G401 (cell line): ENCODE data around the gene PPM1E. TPM values are rescaled to one million over a fixed set of nuclear protein-coding genes. Genes with fewer than 3 reads are reported as not detected.
"Not testable (repeated sequence)": the region's sequence is repeated elsewhere in the genome, so short reads cannot be mapped to it uniquely, and the experiment has no call there.

Experiments
- DNase-seq: peaks from one replicate; pipeline ENCODE4 v3.0.0-alpha.2; 2015; ENCODE audit warnings: low spot score
- in situ Hi-C: cut with HindIII; loops from 2 replicates; pipeline ENCODE4 v1.10.0; 2016; ENCODE audit warnings: low sequenced_read_pairs, mixed read lengths
- total RNA-seq: library from RNA; depleted of rRNA; stranded (reverse); fragments of >200 nt; shearing (Covaris generic); gene quantifications from 2 replicates; pipeline ENCODE4 v1.2.3, GENCODE V29; 2014

Gene PPM1E
- total RNA-seq, 1 experiment from 2014 or later, result 1.8 TPM

GRCh38 chr17:58823051-58823525 lies 67.4 kb downstream of the PPM1E start:
- in situ Hi-C loops, result no loop called here
- DNase-seq, result no peak

GRCh38 chr17:58829172-58829637 lies 73.6 kb downstream of the PPM1E start:
- no peak for DNase-seq
- in situ Hi-C loops, result no loop called here

- in situ Hi-C loops, result no loop called here
- no peak for DNase-seq
Observed at GRCh38 chr17:58831780-58832179, 76.1 kb downstream of the PPM1E start.

GRCh38 chr17:58832514-58832913 lies 76.9 kb downstream of the PPM1E start:
- in situ Hi-C loops, result no loop called here
- DNase-seq, result no peak

GRCh38 chr17:58837699-58838098 lies 82.0 kb downstream of the PPM1E start:
- DNase-seq, result no peak

GRCh38 chr17:58840820-58841612 lies 85.4 kb downstream of the PPM1E start:
- in situ Hi-C loops, result no loop called here
- no peak for DNase-seq

More at GRCh38 chr17:58837699-58838098, 82.0 kb downstream of the PPM1E start:
- in situ Hi-C loops, result no loop called here

GRCh38 chr17:58846413-58846812 lies 90.8 kb downstream of the PPM1E start:
- DNase-seq, in situ Hi-C loops: not testable (repeated sequence)

- in situ Hi-C loops, result not testable (repeated sequence)
Observed at GRCh38 chr17:58850106-58850505, 94.5 kb downstream of the PPM1E start.

GRCh38 chr17:58865301-58865700 lies 109.6 kb downstream of the PPM1E start:
- in situ Hi-C loops, result no loop called here

More at GRCh38 chr17:58850106-58850505, 94.5 kb downstream of the PPM1E start:
- DNase-seq, result not testable (repeated sequence)

GRCh38 chr17:58870747-58871146 lies 115.1 kb downstream of the PPM1E start:
- DNase-seq, result no peak
- in situ Hi-C loops, result no loop called here

More at GRCh38 chr17:58865301-58865700, 109.6 kb downstream of the PPM1E start:
- DNase-seq, result no peak

- no peak for DNase-seq
- in situ Hi-C loops, result no loop called here
Observed at GRCh38 chr17:58873926-58874325, 118.3 kb downstream of the PPM1E start.

- no peak for DNase-seq
- in situ Hi-C loops, result no loop called here
Observed at GRCh38 chr17:58875261-58875660, 119.6 kb downstream of the PPM1E start.

GRCh38 chr17:58884161-58884560 lies 128.5 kb downstream of the PPM1E start:
- no peak for DNase-seq
- in situ Hi-C loops, result no loop called here

- in situ Hi-C loops, result no loop called here
- DNase-seq, result no peak
Observed at GRCh38 chr17:58886514-58886913, 130.9 kb downstream of the PPM1E start.

- no peak for DNase-seq
- in situ Hi-C loops, result no loop called here
Observed at GRCh38 chr17:58889928-58890327, 134.3 kb downstream of the PPM1E start.

- DNase-seq, result no peak
- in situ Hi-C loops, result no loop called here
Observed at GRCh38 chr17:58899191-58899590, 143.5 kb downstream of the PPM1E start.

GRCh38 chr17:58902322-58902721 lies 146.7 kb downstream of the PPM1E start:
- in situ Hi-C loops, result no loop called here

GRCh38 chr17:58911741-58912343 lies 156.2 kb downstream of the PPM1E start:
- in situ Hi-C loops, result no loop called here

More at GRCh38 chr17:58902322-58902721, 146.7 kb downstream of the PPM1E start:
- DNase-seq, result no peak

GRCh38 chr17:58913552-58913951 lies 157.9 kb downstream of the PPM1E start:
- DNase-seq, result no peak
- in situ Hi-C loops, result no loop called here

More at GRCh38 chr17:58911741-58912343, 156.2 kb downstream of the PPM1E start:
- no peak for DNase-seq
